NOMO-1 treated with dmso at 0.1 percent for 144 hours (cell line): ENCODE measurements around the gene AGPAT4.
A peak's percentile ranks its signal among the peaks of the same experiment; 100 is the strongest.
"Not testable (repeated sequence)": the region's sequence is repeated elsewhere in the genome, so short reads cannot be mapped to it uniquely, and the experiment has no call there.

ENCODE experiments used
- DNase-seq: peaks from one replicate; lab custom pipeline; 2025; ENCODE audit not compliant: unreplicated experiment; lab: John Stamatoyannopoulos, UW

Gene AGPAT4

GRCh38 chr6:161230339-161230738 is 43.5 kb downstream of the AGPAT4 start:
- DNase-seq, result no peak

GRCh38 chr6:161228921-161229591 is 44.8 kb downstream of the AGPAT4 start:
- peak; percentile 66 for DNase-seq

- no peak for DNase-seq
Measured at GRCh38 chr6:161228096-161228495, 45.8 kb downstream of the AGPAT4 start.

- no peak for DNase-seq
Measured at GRCh38 chr6:161227004-161227960, 46.6 kb downstream of the AGPAT4 start.

GRCh38 chr6:161226009-161226964 is 47.6 kb downstream of the AGPAT4 start:
- DNase-seq, result no peak

GRCh38 chr6:161225681-161226008 is 48.2 kb downstream of the AGPAT4 start:
- DNase-seq, result no peak

GRCh38 chr6:161224951-161225680 is 48.7 kb downstream of the AGPAT4 start:
- not testable (repeated sequence) for DNase-seq

- DNase-seq, result no peak
Measured at GRCh38 chr6:161223646-161224045, 50.2 kb downstream of the AGPAT4 start.

- no peak for DNase-seq
Measured at GRCh38 chr6:161222706-161223234, 51.1 kb downstream of the AGPAT4 start.

- no peak for DNase-seq
Measured at GRCh38 chr6:161220346-161220745, 53.5 kb downstream of the AGPAT4 start.

GRCh38 chr6:161219680-161220079 is 54.2 kb downstream of the AGPAT4 start:
- DNase-seq, result no peak

- DNase-seq, result no peak
Measured at GRCh38 chr6:161218222-161218621, 55.6 kb downstream of the AGPAT4 start.

GRCh38 chr6:161217628-161218027 is 56.2 kb downstream of the AGPAT4 start:
- no peak for DNase-seq

GRCh38 chr6:161216616-161217205 is 57.1 kb downstream of the AGPAT4 start:
- no peak for DNase-seq

GRCh38 chr6:161215876-161216615 is 57.8 kb downstream of the AGPAT4 start:
- DNase-seq, result peak; percentile 42

GRCh38 chr6:161215193-161215592 is 58.7 kb downstream of the AGPAT4 start:
- DNase-seq, result no peak

- no peak for DNase-seq
Measured at GRCh38 chr6:161214722-161215121, 59.1 kb downstream of the AGPAT4 start.

GRCh38 chr6:161212902-161213301 is 61.0 kb downstream of the AGPAT4 start:
- DNase-seq, result no peak

GRCh38 chr6:161211380-161212035 is 62.4 kb downstream of the AGPAT4 start:
- no peak for DNase-seq
